GM12865 (cell line): Measurements from ENCODE around the gene CACNB2.
"Not testable (repeated sequence)": the region's sequence is repeated elsewhere in the genome, so short reads cannot be mapped to it uniquely, and the experiment has no call there.

Source experiments
- DNase-seq: peaks from one replicate; pipeline ENCODE4 v3.0.0; 2010; ENCODE audit warnings: low read depth
- H3K4me3 ChIP-seq: 2 replicates; pipeline ENCODE4 v1.5.1; 2011; ENCODE audit warnings: mild to moderate bottlenecking, low read depth, low read length, control low read depth
- TF ChIP-seq, protein P1 (sequence below): IDR thresholded peaks from 2 replicates; pipeline ENCODE4 v1.5.1; 2011; ENCODE audit warnings: low read length, control low read depth, low read depth, inconsistent platforms; ENCODE audit not compliant: insufficient read depth; ENCODE audit errors: missing control alignments

The CACNB2 gene

DNA sequence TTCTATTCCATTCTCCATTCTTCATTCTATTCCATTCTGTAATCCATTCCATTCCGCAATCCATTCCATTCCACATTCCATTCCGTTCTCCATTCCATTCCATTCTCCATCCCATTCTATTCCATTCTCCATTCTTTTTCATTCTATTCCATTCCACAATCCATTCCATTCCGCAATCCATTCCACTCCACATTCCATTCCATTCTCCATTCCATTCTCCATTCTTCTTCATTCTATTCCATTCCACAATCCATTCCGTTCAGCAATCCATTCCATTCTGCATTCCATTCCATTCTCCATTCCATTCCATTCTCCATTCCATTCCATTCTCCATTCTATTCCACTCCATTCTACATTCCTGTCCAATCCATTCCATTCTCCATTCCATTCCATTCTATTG lies 426.0 kb downstream of the CACNB2 start:
- TF ChIP-seq, protein P1, sequence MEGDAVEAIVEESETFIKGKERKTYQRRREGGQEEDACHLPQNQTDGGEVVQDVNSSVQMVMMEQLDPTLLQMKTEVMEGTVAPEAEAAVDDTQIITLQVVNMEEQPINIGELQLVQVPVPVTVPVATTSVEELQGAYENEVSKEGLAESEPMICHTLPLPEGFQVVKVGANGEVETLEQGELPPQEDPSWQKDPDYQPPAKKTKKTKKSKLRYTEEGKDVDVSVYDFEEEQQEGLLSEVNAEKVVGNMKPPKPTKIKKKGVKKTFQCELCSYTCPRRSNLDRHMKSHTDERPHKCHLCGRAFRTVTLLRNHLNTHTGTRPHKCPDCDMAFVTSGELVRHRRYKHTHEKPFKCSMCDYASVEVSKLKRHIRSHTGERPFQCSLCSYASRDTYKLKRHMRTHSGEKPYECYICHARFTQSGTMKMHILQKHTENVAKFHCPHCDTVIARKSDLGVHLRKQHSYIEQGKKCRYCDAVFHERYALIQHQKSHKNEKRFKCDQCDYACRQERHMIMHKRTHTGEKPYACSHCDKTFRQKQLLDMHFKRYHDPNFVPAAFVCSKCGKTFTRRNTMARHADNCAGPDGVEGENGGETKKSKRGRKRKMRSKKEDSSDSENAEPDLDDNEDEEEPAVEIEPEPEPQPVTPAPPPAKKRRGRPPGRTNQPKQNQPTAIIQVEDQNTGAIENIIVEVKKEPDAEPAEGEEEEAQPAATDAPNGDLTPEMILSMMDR = no peak
- no peak overlapping the region for H3K4me3 ChIP-seq
- DNase-seq = no peak

DNA sequence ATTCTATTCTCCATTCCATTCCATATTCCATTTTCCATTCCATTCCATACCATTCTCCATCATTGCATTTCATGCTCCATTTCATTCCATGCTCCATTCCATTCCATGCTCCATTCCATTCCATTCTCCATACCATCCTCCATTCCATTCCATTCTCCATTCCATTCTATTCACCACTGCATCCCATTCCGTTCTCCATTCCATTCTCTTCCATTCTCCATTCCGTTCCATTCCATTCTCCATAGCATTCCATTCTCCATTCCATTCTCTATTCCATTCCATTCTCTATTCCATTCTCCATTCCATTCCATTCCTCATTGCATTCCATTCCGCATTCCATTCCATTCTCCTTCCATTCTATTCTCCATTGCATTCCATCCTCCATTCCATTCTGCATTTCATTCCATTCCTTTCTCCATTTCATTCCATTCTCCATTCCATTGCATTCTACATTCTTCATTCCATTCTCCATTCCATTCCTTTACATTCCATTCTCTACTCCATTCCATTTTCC lies 427.2 kb downstream of the CACNB2 start:
- TF ChIP-seq, protein P1 = no peak
- H3K4me3 ChIP-seq = no peak overlapping the region
- no peak for DNase-seq

DNA sequence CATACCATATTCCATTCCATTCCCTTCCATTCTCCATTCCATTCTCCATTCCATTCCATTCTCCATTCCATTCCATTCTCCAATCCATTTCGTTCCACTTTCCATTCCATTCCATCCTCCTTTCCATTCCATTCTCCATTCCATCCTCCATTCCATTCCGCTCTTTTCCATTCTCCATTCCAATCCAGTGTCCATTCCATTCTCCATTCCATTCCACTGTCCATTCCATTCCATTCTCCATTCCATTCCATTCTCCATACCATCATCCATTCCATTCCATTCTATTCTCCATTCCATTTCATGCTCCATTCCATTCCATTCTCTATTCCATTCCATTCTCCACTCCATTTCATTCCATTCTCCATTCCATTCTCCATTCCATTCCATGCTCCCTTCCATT lies 430.2 kb downstream of the CACNB2 start:
- H3K4me3 ChIP-seq, DNase-seq: not testable (repeated sequence)

DNA sequence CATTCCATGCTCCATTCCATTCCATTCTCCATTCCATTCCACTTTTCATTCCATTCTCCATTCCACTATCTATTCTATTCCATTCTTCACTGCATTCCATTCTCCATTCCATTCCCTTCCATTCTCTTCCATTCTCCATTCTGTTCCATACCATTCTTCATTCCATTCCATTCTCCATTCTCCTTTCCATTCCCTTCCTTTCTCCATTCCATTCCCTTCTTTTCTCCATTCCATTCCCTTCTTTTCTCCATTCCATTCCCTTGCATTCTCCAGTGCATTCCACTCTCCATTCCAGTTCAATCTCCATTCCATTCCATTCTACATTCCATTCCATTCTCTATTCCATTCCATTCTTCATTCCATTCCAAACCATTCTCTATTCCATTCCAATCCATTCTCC lies 430.9 kb downstream of the CACNB2 start:
- no peak overlapping the region for H3K4me3 ChIP-seq
- TF ChIP-seq, protein P1 = no peak
- DNase-seq = no peak

DNA sequence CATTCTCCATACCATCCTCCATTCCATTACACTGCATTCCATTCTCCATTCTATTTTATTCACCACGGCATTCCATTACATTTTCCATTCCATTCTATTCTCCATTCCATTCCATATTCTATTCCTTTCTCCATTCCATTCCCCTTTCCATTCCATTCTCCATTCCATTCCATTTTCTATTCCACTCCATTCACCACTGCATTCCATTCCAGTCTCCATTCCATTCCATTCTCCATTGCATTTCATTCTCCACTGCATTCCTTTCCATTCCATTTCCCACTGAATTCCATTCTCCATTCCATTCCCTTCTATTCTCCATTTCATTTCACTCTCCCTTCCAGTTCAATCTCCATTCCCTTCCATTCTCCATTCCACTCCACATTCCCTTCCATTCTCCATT lies 431.6 kb downstream of the CACNB2 start:
- TF ChIP-seq, protein P1 = no peak
- DNase-seq = no peak
- H3K4me3 ChIP-seq = no peak overlapping the region

DNA sequence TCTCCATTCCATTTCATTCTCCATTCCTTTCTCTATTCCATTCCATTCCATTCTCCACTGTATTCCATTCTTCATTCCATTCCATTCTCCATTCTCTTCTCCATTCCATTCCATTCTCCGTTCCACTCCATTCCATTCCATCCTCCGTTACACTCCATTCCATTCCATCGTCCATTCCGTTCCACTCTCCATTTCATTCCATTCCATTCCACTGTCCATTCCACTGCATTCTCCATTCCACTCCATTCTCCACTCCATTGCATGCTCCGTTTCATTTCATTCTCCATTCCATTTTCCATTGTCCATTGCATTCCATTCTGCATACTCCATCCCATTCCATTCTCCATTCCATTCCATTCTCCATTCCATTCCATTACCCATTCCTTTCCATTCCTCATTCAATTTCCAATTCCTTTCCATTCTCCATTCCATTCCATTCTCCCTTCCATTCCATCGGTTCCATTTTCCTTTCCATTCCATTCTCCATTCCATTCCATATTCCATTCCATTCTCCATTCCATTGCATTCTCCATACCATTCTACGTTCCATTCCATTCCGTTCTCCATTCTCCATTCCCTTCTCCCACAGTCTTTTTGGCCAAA lies 432.8 kb downstream of the CACNB2 start:
- H3K4me3 ChIP-seq = no peak overlapping the region
- TF ChIP-seq, protein P1 = no peak
- DNase-seq = no peak

DNA sequence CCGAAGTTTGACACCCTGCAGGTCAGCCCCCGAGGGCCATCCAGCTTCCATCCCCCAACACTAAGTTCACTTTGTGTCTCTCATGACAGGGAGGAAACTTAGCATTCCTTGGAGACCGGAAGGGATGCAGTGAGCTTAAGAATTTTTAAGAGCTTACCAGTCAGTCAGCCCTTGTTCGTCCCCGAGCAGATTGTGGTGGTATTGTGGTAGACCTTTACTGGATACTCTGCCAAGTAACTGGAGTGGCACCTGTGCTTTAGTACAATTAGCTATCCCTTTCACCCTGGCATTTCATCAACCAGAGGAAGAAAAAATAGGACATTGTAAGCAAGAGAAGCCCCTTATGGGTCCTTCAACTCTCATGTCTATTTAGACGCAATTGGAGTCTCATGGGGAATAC lies 436.4 kb downstream of the CACNB2 start:
- TF ChIP-seq, protein P1 = no peak
- H3K4me3 ChIP-seq = no peak overlapping the region
- DNase-seq = no peak
